ENCODE results near the gene SNU13.
A peak's percentile ranks its signal among the peaks of the same experiment; 100 is the strongest.

- TF ChIP-seq CTCF (IDR thresholded peaks at IDR 0.05) (peak in 1 of 7 experiments; percentile 15), POLR2A (IDR thresholded peaks at IDR 0.05) (peak; percentile 30 to 70 (median 53))
These were observed 6.4 kb downstream of the SNU13 start for GRCh38 chr22:41682033-41682807.

All from body of pancreas (tissue), 4 donors.